HCT116 (cell line): ENCODE data around the gene C20orf141.

Experiments used
- CEBPB ChIP-seq: IDR thresholded peaks from 2 replicates; pipeline ENCODE4 v1.6.1; 2012; ENCODE audit warnings: low read depth
- CTCF ChIP-seq, 3 experiments: fragments of 200-600 bp in 1 of 3; sonication (generic) in 1 of 3; IDR thresholded peaks in 2 of 3; conservative IDR thresholded peaks in 1 of 3; 2 replicates each; pipeline ENCODE4 v1.5.1; 2012 to 2017; ENCODE audit warnings: low read depth in 2 of 3, low read length in 2 of 3, antibody characterized with exemption in 1 of 3, borderline replicate concordance in 1 of 3, control low read depth in 1 of 3, mild to moderate bottlenecking in 1 of 3, mixed read lengths in 1 of 3, mixed run types in 1 of 3, moderate library complexity in 1 of 3; ENCODE audit not compliant: insufficient read depth in 1 of 3
- EZH2 ChIP-seq: fragments of 200-600 bp; sonication (generic); IDR thresholded peaks from 2 replicates; pipeline ENCODE4 v1.6.1; 2017; ENCODE audit warnings: antibody characterized with exemption, mixed run types
- EZH2phosphoT487 ChIP-seq: fragments of 200-600 bp; IDR thresholded peaks from 2 replicates; pipeline ENCODE4 v1.6.1; 2018; ENCODE audit warnings: antibody characterized with exemption, borderline replicate concordance
- JUND ChIP-seq: IDR thresholded peaks from 2 replicates; pipeline ENCODE4 v1.6.1; 2012
- POLR2A ChIP-seq: IDR thresholded peaks from 2 replicates; pipeline ENCODE4 v1.7.0; 2011; ENCODE audit warnings: borderline replicate concordance; ENCODE audit not compliant: insufficient read depth, insufficient read length; ENCODE audit errors: extremely low read depth
- POLR2AphosphoS5 ChIP-seq: IDR thresholded peaks from 2 replicates; pipeline ENCODE4 v1.6.1; 2011; ENCODE audit warnings: mild to moderate bottlenecking, low read depth, low read length, moderate library complexity
- RAD21 ChIP-seq: IDR thresholded peaks from 2 replicates; pipeline ENCODE4 v1.6.1; 2012; ENCODE audit warnings: low read depth, mild to moderate bottlenecking
- SRF ChIP-seq: IDR thresholded peaks from 2 replicates; pipeline ENCODE4 v1.6.1; 2012; ENCODE audit warnings: low read depth
- TCF7L2 ChIP-seq: IDR thresholded peaks from 2 replicates; pipeline ENCODE4 v1.7.0; 2011; ENCODE audit warnings: borderline replicate concordance, inconsistent platforms; ENCODE audit not compliant: insufficient read depth, insufficient read length; ENCODE audit errors: extremely low read depth
- YY1 ChIP-seq: IDR thresholded peaks from 2 replicates; pipeline ENCODE4 v1.6.1; 2011; ENCODE audit warnings: low read length, low read depth, moderate library complexity, mild to moderate bottlenecking; ENCODE audit not compliant: insufficient replicate concordance; ENCODE audit errors: extremely low read depth
- TF ChIP-seq, protein P1 (sequence below): IDR thresholded peaks from 2 replicates; pipeline ENCODE4 v1.6.1; 2012
- TF ChIP-seq, protein P2 (sequence below): IDR thresholded peaks from 2 replicates; pipeline ENCODE4 v1.6.1; 2012; ENCODE audit warnings: low read depth

DNA sequence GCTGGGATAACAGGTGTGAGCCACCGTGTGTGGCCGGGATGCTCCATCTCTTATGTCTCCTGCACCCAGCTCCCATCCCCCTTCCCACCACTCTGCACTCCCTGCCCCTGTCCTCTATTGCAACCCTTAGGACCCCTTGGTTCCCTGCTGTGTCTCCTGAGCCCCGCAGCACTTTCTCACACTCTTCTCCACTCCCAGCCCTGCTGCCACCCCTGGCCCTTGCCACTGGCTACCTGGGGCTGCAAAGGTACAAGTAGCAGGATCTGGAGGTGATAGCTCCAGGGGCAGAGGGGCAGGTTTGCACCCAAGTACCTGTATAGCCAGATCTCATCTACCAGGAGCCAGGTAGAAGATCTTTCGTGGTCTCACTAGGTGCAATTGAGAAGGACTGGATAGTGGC is 7.8 kb upstream of the C20orf141 start:
- TF ChIP-seq CTCF (IDR thresholded peaks at IDR 0.05 in 2 of 3, conservative IDR thresholded peaks at IDR 0.05 in 1 of 3; ENCODE audit: borderline replicate concordance in 1 of 3, insufficient read depth in 1 of 3, low read depth in 2 of 3, low read length in 2 of 3) = no peak
- no peak for TF ChIP-seq EZH2
- TF ChIP-seq TCF7L2 = no peak
- TF ChIP-seq SRF = no peak
- no peak for TF ChIP-seq JUND
- TF ChIP-seq, protein P1, sequence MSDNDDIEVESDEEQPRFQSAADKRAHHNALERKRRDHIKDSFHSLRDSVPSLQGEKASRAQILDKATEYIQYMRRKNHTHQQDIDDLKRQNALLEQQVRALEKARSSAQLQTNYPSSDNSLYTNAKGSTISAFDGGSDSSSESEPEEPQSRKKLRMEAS = no peak
- no peak for TF ChIP-seq RAD21
- no peak for TF ChIP-seq EZH2phosphoT487
- no peak for TF ChIP-seq POLR2A
- TF ChIP-seq, protein P2, sequence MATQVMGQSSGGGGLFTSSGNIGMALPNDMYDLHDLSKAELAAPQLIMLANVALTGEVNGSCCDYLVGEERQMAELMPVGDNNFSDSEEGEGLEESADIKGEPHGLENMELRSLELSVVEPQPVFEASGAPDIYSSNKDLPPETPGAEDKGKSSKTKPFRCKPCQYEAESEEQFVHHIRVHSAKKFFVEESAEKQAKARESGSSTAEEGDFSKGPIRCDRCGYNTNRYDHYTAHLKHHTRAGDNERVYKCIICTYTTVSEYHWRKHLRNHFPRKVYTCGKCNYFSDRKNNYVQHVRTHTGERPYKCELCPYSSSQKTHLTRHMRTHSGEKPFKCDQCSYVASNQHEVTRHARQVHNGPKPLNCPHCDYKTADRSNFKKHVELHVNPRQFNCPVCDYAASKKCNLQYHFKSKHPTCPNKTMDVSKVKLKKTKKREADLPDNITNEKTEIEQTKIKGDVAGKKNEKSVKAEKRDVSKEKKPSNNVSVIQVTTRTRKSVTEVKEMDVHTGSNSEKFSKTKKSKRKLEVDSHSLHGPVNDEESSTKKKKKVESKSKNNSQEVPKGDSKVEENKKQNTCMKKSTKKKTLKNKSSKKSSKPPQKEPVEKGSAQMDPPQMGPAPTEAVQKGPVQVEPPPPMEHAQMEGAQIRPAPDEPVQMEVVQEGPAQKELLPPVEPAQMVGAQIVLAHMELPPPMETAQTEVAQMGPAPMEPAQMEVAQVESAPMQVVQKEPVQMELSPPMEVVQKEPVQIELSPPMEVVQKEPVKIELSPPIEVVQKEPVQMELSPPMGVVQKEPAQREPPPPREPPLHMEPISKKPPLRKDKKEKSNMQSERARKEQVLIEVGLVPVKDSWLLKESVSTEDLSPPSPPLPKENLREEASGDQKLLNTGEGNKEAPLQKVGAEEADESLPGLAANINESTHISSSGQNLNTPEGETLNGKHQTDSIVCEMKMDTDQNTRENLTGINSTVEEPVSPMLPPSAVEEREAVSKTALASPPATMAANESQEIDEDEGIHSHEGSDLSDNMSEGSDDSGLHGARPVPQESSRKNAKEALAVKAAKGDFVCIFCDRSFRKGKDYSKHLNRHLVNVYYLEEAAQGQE = no peak
- TF ChIP-seq CEBPB = no peak
- TF ChIP-seq YY1 = no peak
- TF ChIP-seq POLR2AphosphoS5 = no peak
